Natural killer cell (primary cell): ENCODE data around the gene SYNGR2. TPM values are rescaled to one million over a fixed set of nuclear protein-coding genes. Genes with fewer than 3 reads are reported as not detected.

Experiments
- ATAC-seq, 3 donors: fragments of 150-1000 bp in 2 of 3; fragments of 200-7000 bp in 1 of 3; cut with Tn5 transposase; 1 replicate in 1 of 3; 2 replicates in 2 of 3; pipeline ENCODE4 v1.10.0; 2021; ENCODE audit warnings: mild to moderate bottlenecking in 2 of 3, moderate library complexity in 2 of 3
- DNase-seq, 2 donors: peaks; one replicate each; pipeline versions ENCODE4 v3.0.0 to v3.0.0-alpha.2; 2013 to 2021; ENCODE audit warnings: mixed read lengths in 1 of 2
- H3K27ac ChIP-seq: one replicate; pipeline ENCODE4 v1.5.1; 2013; ENCODE audit warnings: mild to moderate bottlenecking, low read length
- H3K27me3 ChIP-seq: one replicate; pipeline ENCODE4 v1.6.1; 2013; ENCODE audit warnings: low read length; ENCODE audit not compliant: control insufficient read depth, insufficient read depth
- H3K36me3 ChIP-seq: one replicate; pipeline ENCODE4 v1.6.1; 2013; ENCODE audit warnings: low read length; ENCODE audit not compliant: control insufficient read depth, insufficient read depth
- H3K4me1 ChIP-seq: one replicate; pipeline ENCODE4 v1.6.1; 2013; ENCODE audit warnings: low read length; ENCODE audit not compliant: control insufficient read depth, insufficient read depth
- H3K4me3 ChIP-seq: one replicate; pipeline ENCODE4 v1.5.1; 2013; ENCODE audit warnings: low read length
- H3K9me3 ChIP-seq: one replicate; pipeline ENCODE4 v1.6.1; 2013; ENCODE audit warnings: low read length; ENCODE audit not compliant: control insufficient read depth, insufficient read depth
- H3K27ac Mint-ChIP-seq, 2 donors: one replicate each; pipeline ENCODE4 v1.8.0; 2022; ENCODE audit warnings: mild to moderate bottlenecking in 2 of 2, mixed read lengths in 2 of 2, moderate library complexity in 1 of 2
- H3K27me3 Mint-ChIP-seq, 2 donors: one replicate each; pipeline ENCODE4 v1.8.0; 2022; ENCODE audit warnings: low read depth in 2 of 2, mixed read lengths in 2 of 2
- H3K36me3 Mint-ChIP-seq: one replicate; pipeline ENCODE4 v1.8.0; 2022; ENCODE audit warnings: mixed read lengths
- H3K4me1 Mint-ChIP-seq, 2 donors: one replicate each; pipeline ENCODE4 v1.8.0; 2022; ENCODE audit warnings: mixed read lengths in 2 of 2
- H3K4me3 Mint-ChIP-seq: one replicate; pipeline ENCODE4 v1.8.0; 2022; ENCODE audit warnings: mild to moderate bottlenecking, moderate library complexity, mixed read lengths
- H3K9me3 Mint-ChIP-seq, 2 donors: one replicate each; pipeline ENCODE4 v1.8.0; 2022; ENCODE audit warnings: mixed read lengths in 2 of 2
- WGBS: methylation state at CpG from one replicate; pipeline ENCODE4 v1.1.7; 2013; ENCODE audit warnings: missing lambda C conversion rate; ENCODE audit not compliant: insufficient coverage; 5-methylcytosine and 5-hydroxymethylcytosine counted together
- intact Hi-C: fragments of 100-400 bp; cut with micrococcal nuclease; formaldehyde crosslinking; loops from one replicate; pipeline ENCODE4 v1.14.2; 2022
- total RNA-seq, 4 donors: library from RNA; stranded (reverse); fragments of 120-200 nt in 1 of 4; gene quantifications; one replicate each; pipeline versions ENCODE4 v1.2.3 to v1.2.4, GENCODE V29; 2013 to 2022
- TF ChIP-seq, protein P1 (sequence below): fragments of 200-600 bp; IDR thresholded peaks from one replicate; pipeline ENCODE4 v1.8.0; 2022; ENCODE audit warnings: antibody characterized with exemption

SYNGR2 gene
- total RNA-seq, 3 donors from 2014 or later (not counting 1 experiment from before 2014, with no cell fraction given) = 41.2 to 62.1 (median 43.5) TPM

DNA sequence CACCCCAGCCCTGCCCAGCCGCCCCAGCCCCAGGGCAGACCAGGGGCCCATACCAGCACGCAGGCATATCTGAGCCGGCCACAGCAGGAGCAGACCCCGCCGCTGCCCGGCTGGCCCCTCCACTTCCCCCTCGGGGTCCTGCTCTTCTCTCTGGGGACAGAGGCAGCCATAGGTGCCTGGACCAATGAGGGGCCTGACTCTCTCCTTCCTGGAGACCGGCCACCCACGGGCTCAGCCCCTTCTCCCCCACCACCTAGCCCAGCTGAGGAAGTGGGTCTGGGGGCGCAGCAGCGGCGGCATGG lies 43.6 kb upstream of the SYNGR2 start:
- Histone ChIP-seq H3K27ac (peak overlapping the region; percentile 51), H3K27me3 (no peaks in the 10 kb centered on the region), H3K9me3 (no peaks in the 10 kb centered on the region), H3K4me1 (peaks cover 90% of the 10 kb centered on the region), H3K36me3 (peaks cover 67% of the 10 kb centered on the region), H3K4me3 (no peak overlapping the region)
- no peak for ATAC-seq
- TF ChIP-seq, protein P1, sequence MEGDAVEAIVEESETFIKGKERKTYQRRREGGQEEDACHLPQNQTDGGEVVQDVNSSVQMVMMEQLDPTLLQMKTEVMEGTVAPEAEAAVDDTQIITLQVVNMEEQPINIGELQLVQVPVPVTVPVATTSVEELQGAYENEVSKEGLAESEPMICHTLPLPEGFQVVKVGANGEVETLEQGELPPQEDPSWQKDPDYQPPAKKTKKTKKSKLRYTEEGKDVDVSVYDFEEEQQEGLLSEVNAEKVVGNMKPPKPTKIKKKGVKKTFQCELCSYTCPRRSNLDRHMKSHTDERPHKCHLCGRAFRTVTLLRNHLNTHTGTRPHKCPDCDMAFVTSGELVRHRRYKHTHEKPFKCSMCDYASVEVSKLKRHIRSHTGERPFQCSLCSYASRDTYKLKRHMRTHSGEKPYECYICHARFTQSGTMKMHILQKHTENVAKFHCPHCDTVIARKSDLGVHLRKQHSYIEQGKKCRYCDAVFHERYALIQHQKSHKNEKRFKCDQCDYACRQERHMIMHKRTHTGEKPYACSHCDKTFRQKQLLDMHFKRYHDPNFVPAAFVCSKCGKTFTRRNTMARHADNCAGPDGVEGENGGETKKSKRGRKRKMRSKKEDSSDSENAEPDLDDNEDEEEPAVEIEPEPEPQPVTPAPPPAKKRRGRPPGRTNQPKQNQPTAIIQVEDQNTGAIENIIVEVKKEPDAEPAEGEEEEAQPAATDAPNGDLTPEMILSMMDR = no peak
- 26% methylated on average over 12 of the region's 12 CpGs for WGBS
- H3K27me3 Mint-ChIP-seq = no peaks in the 10 kb centered on the region
- peaks cover 45 to 71% of the 10 kb centered on the region in 2 donors for H3K4me1 Mint-ChIP-seq
- no peak for DNase-seq
- no peaks in the 10 kb centered on the region for H3K9me3 Mint-ChIP-seq
- H3K4me3 Mint-ChIP-seq = no peak overlapping the region
- H3K27ac Mint-ChIP-seq = peak overlapping the region; percentile 31 to 84
- intact Hi-C loops = no loop called here
- H3K36me3 Mint-ChIP-seq = no peaks in the 10 kb centered on the region

DNA sequence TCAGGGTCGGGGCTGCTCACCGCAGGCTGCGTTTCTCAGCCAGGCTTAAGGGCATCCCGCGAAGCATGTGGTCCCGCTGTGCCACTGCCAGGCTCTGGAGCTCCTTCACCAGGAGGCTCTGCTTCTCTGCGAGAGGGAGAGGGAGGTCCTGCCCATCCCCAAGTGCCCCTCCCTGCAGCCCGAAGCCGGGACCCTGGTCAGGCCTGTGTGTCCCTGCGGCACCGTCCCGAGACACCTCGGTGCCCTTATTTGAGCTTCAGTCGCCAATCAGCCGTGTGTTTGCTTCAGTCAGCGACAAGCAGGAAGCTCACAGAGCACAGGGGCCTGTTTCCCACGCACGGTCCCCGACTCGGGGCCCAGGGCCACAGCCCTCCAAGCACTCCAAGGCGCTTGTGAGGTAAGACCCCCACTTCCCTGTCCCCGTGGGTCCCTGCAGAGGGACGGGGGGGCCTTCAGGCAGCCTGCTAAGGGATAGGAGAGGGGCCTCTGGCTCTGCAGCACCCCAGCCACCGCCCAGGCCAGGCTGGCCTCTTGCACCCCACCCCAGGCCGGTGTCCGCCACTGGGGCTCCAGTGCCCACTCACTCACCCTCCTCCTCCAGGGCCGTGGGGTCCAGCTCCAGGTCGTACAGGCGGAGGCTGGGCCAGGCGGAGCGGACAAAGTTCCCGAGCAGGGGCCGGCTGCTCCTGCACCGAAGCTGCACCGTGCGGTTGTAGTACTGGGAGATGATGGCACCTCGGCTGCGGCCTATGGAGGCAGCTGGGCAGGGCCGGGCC lies 43.1 kb upstream of the SYNGR2 start:
- Mint-ChIP-seq H3K27ac (peak overlapping the region; percentile 31 to 87), H3K4me1 (peaks cover 48 to 74% of the 10 kb centered on the region in 2 donors), H3K4me3 (peak overlapping the region; percentile 57), H3K9me3 (no peaks in the 10 kb centered on the region), H3K27me3 (no peaks in the 10 kb centered on the region), H3K36me3 (no peaks in the 10 kb centered on the region)
- intact Hi-C loops = no loop called here
- peak overlapping the region; percentile 51 for H3K27ac ChIP-seq
- peaks cover 93% of the 10 kb centered on the region for H3K4me1 ChIP-seq
- H3K4me3 ChIP-seq = no peak overlapping the region
- H3K9me3 ChIP-seq = no peaks in the 10 kb centered on the region
- DNase-seq (peak in 1 of 2 donors; percentile 71), ATAC-seq (no peak)
- H3K36me3 ChIP-seq = peaks cover 64% of the 10 kb centered on the region
- no peaks in the 10 kb centered on the region for H3K27me3 ChIP-seq
- TF ChIP-seq, protein P1 = no peak
- 41% methylated on average over 39 of the region's 39 CpGs for WGBS

DNA sequence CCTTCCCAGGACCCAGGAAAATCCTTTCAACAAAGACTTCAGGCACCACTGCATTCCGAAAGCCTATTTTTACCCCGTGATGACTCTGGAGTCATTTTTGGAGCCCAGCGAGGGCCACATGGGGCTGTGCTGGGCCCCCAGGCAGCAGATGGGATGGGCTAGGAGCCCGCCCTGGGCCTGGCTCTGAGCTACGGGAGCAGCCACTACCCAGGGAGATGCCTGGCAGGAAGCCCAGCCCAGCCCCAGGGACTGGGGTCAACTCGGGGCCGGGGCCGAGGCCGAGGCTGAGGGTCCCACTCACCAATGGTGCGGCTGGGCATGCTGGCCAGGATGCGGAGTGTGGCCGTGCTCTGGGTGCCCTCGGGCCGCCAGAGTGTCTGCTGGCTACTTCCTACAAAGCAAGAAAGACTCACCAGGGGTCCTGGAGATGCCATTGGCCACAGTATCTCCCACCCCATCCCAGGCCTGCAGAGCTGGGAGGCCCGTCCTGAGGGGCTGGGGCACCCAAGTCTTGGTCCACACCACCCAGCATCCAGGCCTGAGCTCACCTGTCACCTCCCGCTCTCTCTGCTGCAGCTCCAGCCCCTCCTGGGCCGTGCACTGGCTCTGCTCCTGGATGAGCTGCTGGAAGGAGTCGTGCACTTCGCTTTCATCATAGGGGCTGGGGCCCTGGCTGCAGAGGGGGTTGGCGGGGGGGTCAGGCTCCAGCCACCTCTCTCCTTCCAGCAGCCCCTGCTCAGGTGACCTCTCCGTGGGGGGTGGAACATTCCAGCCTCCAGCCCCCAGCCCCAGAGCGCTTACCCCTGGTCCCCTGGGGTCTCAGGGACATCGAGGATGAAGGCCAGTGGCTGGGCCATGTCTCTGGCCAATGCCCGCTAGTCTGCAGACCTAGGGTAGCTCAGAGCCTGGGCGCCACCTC lies 42.1 kb upstream of the SYNGR2 start:
- peaks cover 56% of the 10 kb centered on the region for H3K36me3 ChIP-seq
- Mint-ChIP-seq H3K36me3 (no peaks in the 10 kb centered on the region), H3K27ac (peak overlapping the region; percentile 81 to 87), H3K4me1 (peaks cover 49 to 74% of the 10 kb centered on the region in 2 donors), H3K4me3 (peak overlapping the region; percentile 92), H3K27me3 (no peaks in the 10 kb centered on the region), H3K9me3 (no peaks in the 10 kb centered on the region)
- DNase-seq = no peak
- H3K4me1 ChIP-seq = peaks cover 93% of the 10 kb centered on the region
- ATAC-seq = no peak
- intact Hi-C loops = no loop called here
- no peaks in the 10 kb centered on the region for H3K9me3 ChIP-seq
- 67% methylated on average over 25 of the region's 25 CpGs for WGBS
- peak overlapping the region; percentile 91 for H3K4me3 ChIP-seq
- H3K27me3 ChIP-seq = no peaks in the 10 kb centered on the region
- TF ChIP-seq, protein P1 = no peak
- peak overlapping the region; percentile 51 for H3K27ac ChIP-seq
